ENCODE data around the gene JADE2.
"Not testable (repeated sequence)": the region's sequence is repeated elsewhere in the genome, so short reads cannot be mapped to it uniquely, and the experiment has no call there.

Gene JADE2

GRCh38 chr5:134590992-134591659, 65.7 kb downstream of the JADE2 start:
- DNase-seq (ENCODE audit: low read depth): no peak

DNA sequence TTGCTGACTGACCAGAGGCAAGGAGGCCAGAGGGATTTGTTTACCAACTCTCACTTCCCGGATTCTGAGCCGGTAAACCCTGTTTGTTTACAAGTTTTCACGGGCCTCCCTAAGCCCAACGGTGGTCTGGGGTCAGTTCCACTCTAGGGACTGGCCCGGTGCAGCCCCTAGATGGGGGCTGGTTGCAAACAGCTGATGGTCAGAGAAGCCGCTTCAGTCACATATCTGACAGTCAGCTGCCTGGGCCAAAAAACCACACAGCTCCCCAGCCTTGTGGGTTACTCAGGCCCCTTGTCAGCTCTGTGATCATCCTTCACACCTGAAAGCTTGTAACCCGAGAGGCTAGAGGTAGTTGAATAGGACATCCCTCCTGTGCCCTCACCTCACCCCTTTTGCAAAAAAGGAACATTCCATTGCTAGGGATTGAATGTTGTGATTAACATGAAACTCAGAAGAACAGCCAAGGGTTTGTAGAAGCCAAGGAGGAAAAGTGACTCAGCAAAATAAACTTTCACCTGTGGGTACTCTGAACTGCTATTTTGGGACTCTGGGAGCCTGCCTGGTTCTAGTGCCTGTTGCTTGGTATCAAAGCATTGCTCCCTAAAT, 66.8 kb downstream of the JADE2 start:
- DNase-seq (ENCODE audit: low read depth): no peak

DNA sequence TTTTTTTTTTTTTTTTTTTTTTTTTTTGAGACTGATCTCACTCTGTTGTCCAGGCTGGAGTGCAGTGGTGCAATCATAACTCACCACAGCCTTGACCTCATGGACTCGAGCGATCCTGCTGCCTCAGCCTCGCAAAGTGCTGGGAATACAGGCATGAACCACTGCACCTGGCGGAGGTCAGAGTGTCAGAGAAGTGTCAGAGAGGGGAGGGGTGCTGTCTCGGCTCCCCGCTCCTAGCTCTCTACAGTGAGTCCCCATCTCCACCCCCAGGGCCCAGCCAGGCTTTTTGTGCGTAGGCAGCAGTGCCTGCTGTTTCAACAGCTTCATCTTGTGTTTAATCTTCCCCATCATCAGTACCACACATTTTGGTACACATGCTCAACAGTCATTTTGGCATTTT, 68.9 kb downstream of the JADE2 start:
- no peak for DNase-seq (ENCODE audit: low read depth)

GRCh38 chr5:134594797-134595457, 69.5 kb downstream of the JADE2 start:
- no peak for DNase-seq (ENCODE audit: low read depth)

GRCh38 chr5:134595458-134595838, 70.0 kb downstream of the JADE2 start:
- DNase-seq (ENCODE audit: low read depth): no peak

DNA sequence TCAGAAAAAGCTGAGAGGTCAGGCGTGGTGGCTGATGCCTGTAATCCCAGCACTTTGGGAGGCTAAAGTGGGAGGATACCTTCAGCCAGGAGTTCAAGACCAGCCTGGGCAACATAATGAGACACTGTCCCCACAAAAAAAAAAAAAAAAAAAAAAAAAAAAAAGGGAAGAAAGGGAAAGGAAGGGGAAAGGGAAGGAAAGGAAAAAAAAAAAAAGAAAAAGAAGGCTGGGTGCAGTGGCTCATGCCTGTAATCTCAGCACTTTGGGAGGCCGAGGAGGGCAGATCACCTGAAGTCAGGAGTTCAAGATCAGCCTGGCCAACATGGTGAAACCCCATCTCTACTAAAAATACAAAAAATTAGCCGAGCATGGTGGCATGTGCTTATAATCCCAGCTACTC, 74.3 kb downstream of the JADE2 start:
- DNase-seq (ENCODE audit: low read depth): not testable (repeated sequence)

- no peak for DNase-seq (ENCODE audit: low read depth)
These were observed 75.1 kb downstream of the JADE2 start for GRCh38 chr5:134600600-134600999.

DNA sequence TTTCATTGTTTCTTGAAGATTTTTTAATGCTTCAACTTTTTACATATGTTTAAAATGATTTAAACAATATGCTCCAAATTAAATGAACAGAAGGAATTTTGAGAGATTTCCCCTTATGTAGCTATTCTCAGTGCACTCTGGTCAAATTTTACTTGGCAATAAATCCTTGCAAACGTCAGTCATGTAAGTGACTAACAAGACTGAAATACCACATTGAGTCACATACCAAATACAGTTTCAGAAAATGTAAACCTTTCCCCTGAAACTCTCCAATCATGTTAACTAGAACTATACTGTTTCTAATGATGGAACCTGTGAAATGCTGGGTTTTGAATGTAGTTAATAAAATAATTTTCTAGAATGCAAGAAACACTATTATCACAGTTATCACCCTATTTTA, 77.6 kb downstream of the JADE2 start:
- DNase-seq (ENCODE audit: low read depth): no peak

DNA sequence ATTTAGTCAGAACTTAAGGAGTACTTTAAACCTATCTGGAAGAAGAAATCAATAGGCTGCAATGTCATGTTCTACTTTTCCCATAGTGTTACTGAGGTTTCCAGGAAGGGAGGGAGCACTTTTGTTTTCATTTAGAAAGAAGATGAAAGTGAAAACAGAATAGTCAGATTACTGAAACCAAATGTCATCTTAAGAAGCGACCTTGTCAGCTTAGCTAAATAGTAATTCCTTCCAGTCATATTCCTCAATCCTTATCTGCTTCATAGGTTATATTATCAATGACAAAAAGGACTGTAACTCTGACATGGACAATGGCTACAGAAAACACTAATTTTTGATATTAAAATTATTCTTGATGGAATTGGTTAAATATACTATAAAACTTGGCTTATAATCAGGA, 79.4 kb downstream of the JADE2 start:
- no peak for DNase-seq (ENCODE audit: low read depth)

- no peak for DNase-seq (ENCODE audit: low read depth)
These were observed 81.3 kb downstream of the JADE2 start for GRCh38 chr5:134606726-134607125.

- DNase-seq (ENCODE audit: low read depth): no peak
These were observed 83.1 kb downstream of the JADE2 start for GRCh38 chr5:134608555-134608954.

- DNase-seq (ENCODE audit: low read depth): no peak
These were observed 83.9 kb downstream of the JADE2 start for GRCh38 chr5:134609232-134609851.

DNA sequence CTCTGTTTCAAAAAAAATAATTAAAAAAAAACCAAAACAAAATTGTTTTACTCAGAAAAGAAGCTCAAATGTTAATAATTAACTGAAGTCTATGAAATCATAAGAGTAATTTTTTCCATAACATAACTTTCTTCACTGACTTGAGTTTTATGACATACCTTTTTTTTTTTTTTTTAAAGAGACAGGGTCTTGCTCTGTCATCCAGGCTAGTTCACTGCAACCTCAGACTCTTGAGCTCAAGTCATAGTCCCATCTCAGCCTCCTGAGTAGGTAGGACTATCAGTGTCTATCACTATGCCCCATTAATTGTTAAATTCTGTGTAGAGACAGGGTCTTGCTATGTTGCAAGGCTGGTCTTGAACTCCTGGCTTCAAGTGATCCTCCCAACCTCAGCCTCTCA, 85.3 kb downstream of the JADE2 start:
- no peak for DNase-seq (ENCODE audit: low read depth)

GRCh38 chr5:134611515-134611914, 86.0 kb downstream of the JADE2 start:
- no peak for DNase-seq (ENCODE audit: low read depth)

- no peak for DNase-seq (ENCODE audit: low read depth)
These were observed 89.1 kb downstream of the JADE2 start for GRCh38 chr5:134614450-134615085.

GRCh38 chr5:134620634-134621033, 95.2 kb downstream of the JADE2 start:
- no peak for DNase-seq (ENCODE audit: low read depth)

DNA sequence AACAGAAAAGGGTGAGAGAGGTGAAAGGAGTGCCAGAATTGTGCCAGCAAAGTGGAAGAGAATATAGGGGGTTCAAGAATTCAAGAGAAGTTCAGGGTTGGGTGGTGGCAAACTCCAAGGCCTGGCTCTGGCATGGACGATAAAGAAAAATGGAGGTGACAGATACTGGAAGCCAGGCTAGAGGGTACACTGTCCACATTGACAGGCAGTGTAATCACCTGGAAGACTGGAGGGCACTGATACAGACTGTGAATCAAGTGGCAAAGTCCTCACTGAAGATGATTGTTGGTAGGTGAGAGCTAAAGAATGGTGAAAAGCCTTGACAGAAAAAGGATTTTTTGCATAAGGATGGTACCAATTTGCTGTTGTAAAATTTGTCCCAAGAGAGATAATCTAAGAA, 100.1 kb downstream of the JADE2 start:
- no peak for DNase-seq (ENCODE audit: low read depth)

GRCh38 chr5:134626369-134627014, 101.0 kb downstream of the JADE2 start:
- no peak for DNase-seq (ENCODE audit: low read depth)
